Measurements from ENCODE around the gene PHTF1. TPM values are rescaled to one million over a fixed set of nuclear protein-coding genes. Genes with fewer than 3 reads are reported as not detected.

Gene PHTF1
- total and polyA plus RNA-seq, 2 donors (not counting 1 experiment from before 2014, with no cell fraction given), result 3.6 to 18.5 TPM

- no peaks in the 10 kb centered on the region for H3K27me3 ChIP-seq (replicated peaks in 1 of 4; ENCODE audit: control extremely low read depth in 1 of 4, control insufficient read depth in 3 of 4, insufficient read depth in 4 of 4, low read length in 3 of 4)
- H3K4me1 ChIP-seq (ENCODE audit: control insufficient read depth in 2 of 2, insufficient read depth in 2 of 2, low read length in 2 of 2), result no peaks in the 10 kb centered on the region
- no peaks in the 10 kb centered on the region for H3K4me1 Mint-ChIP-seq
- no peak overlapping the region for H3K9ac ChIP-seq (ENCODE audit: low read length)
- intact Hi-C loops (cut with micrococcal nuclease), result no loop called here
- POLR2A ChIA-PET, result no interaction called here
- H3K9me3 Mint-ChIP-seq (ENCODE audit: insufficient read depth), result no peaks in the 10 kb centered on the region
- no peak for TF ChIP-seq EZH2 (IDR thresholded peaks at IDR 0.05; ENCODE audit: borderline replicate concordance, insufficient read depth, low read depth, low read length, poor library complexity, severe bottlenecking)
- TF ChIP-seq, protein P1, sequence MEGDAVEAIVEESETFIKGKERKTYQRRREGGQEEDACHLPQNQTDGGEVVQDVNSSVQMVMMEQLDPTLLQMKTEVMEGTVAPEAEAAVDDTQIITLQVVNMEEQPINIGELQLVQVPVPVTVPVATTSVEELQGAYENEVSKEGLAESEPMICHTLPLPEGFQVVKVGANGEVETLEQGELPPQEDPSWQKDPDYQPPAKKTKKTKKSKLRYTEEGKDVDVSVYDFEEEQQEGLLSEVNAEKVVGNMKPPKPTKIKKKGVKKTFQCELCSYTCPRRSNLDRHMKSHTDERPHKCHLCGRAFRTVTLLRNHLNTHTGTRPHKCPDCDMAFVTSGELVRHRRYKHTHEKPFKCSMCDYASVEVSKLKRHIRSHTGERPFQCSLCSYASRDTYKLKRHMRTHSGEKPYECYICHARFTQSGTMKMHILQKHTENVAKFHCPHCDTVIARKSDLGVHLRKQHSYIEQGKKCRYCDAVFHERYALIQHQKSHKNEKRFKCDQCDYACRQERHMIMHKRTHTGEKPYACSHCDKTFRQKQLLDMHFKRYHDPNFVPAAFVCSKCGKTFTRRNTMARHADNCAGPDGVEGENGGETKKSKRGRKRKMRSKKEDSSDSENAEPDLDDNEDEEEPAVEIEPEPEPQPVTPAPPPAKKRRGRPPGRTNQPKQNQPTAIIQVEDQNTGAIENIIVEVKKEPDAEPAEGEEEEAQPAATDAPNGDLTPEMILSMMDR (IDR thresholded peaks at IDR 0.05), result no peak
- no peaks in the 10 kb centered on the region for H4K20me1 ChIP-seq (ENCODE audit: control insufficient read depth, insufficient read depth, low read length, poor library complexity, severe bottlenecking)
- no peak overlapping the region for H3K4me3 ChIP-seq (ENCODE audit: control extremely low read depth in 1 of 5, extremely low read depth in 1 of 5, insufficient read depth in 1 of 5, low read depth in 2 of 5, low read length in 4 of 5)
- H3K27ac Mint-ChIP-seq, result no peak overlapping the region
- H3K9me3 ChIP-seq (ENCODE audit: control extremely low read depth in 1 of 3, control insufficient read depth in 2 of 3, insufficient read depth in 1 of 3, low read length in 2 of 3), result no peaks in the 10 kb centered on the region
- H3K4me2 ChIP-seq (replicated peaks; ENCODE audit: low read depth, low read length, poor library complexity, severe bottlenecking), result no peak overlapping the region
- no peak for DNase-seq
- no peak for ATAC-seq (ENCODE audit: low read depth)
- 40% methylated on average over 2 of the region's 3 CpGs for WGBS (ENCODE audit: insufficient coverage)
- no peak overlapping the region for H2AFZ ChIP-seq (ENCODE audit: insufficient read depth, low read depth, low read length, poor library complexity, severe bottlenecking)
- H3K4me3 Mint-ChIP-seq, result no peak overlapping the region
- H3K27me3 Mint-ChIP-seq, result no peaks in the 10 kb centered on the region
- no peaks in the 10 kb centered on the region for H3K36me3 ChIP-seq (replicated peaks in 1 of 2; ENCODE audit: control extremely low read depth in 1 of 2, control insufficient read depth in 1 of 2, extremely low read depth in 1 of 2, insufficient read depth in 2 of 2, low read length in 1 of 2)
- H3K79me2 ChIP-seq (ENCODE audit: control insufficient read depth, insufficient read depth, low read length), result no peaks in the 10 kb centered on the region
- H3K27ac ChIP-seq (ENCODE audit: low read length in 2 of 2), result no peak overlapping the region
- CTCF ChIA-PET, result no interaction called here
Observed at GRCh38 chr1:113657126-113657525, 102.2 kb downstream of the PHTF1 start.

DNA sequence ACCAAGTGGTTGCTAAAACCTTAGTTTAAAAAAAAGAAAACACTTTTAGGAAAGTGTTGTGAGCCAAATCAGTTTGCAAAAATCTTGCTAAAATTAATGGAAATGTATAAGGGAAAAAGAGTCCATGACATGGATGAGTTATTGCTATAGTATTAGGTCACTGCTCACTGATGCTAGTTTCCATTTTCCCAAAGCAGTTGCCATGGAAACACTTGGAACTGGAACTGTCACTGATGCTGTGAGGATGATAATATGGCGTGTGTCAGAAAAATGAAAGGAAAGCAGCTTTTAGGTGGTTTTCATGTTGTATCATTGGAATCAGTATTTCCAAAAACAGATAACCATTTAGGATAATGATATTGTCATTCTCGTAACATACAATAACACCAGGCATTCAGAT lies 104.4 kb downstream of the PHTF1 start:
- H3K4me1 Mint-ChIP-seq, result no peaks in the 10 kb centered on the region
- Histone ChIP-seq H3K27me3 (replicated peaks in 1 of 4; ENCODE audit: control extremely low read depth in 1 of 4, control insufficient read depth in 3 of 4, insufficient read depth in 4 of 4, low read length in 3 of 4) (no peaks in the 10 kb centered on the region), H4K20me1 (ENCODE audit: control insufficient read depth, insufficient read depth, low read length, poor library complexity, severe bottlenecking) (no peaks in the 10 kb centered on the region), H3K4me3 (ENCODE audit: control extremely low read depth in 1 of 5, extremely low read depth in 1 of 5, insufficient read depth in 1 of 5, low read depth in 2 of 5, low read length in 4 of 5) (no peak overlapping the region), H2AFZ (ENCODE audit: insufficient read depth, low read depth, low read length, poor library complexity, severe bottlenecking) (no peak overlapping the region), H3K4me1 (ENCODE audit: control insufficient read depth in 2 of 2, insufficient read depth in 2 of 2, low read length in 2 of 2) (no peaks in the 10 kb centered on the region), H3K36me3 (replicated peaks in 1 of 2; ENCODE audit: control extremely low read depth in 1 of 2, control insufficient read depth in 1 of 2, extremely low read depth in 1 of 2, insufficient read depth in 2 of 2, low read length in 1 of 2) (no peaks in the 10 kb centered on the region), H3K9me3 (ENCODE audit: control extremely low read depth in 1 of 3, control insufficient read depth in 2 of 3, insufficient read depth in 1 of 3, low read length in 2 of 3) (no peaks in the 10 kb centered on the region), H3K9ac (ENCODE audit: low read length) (no peak overlapping the region), H3K27ac (ENCODE audit: low read length in 2 of 2) (no peak overlapping the region), H3K4me2 (replicated peaks; ENCODE audit: low read depth, low read length, poor library complexity, severe bottlenecking) (no peak overlapping the region), H3K79me2 (ENCODE audit: control insufficient read depth, insufficient read depth, low read length) (no peaks in the 10 kb centered on the region)
- ATAC-seq (ENCODE audit: low read depth) (no peak), DNase-seq (no peak)
- H3K4me3 Mint-ChIP-seq, result no peak overlapping the region
- WGBS (ENCODE audit: insufficient coverage), result no CpG with 5 or more reads among the region's 2 CpGs
- intact Hi-C loops (cut with micrococcal nuclease), result no loop called here
- H3K9me3 Mint-ChIP-seq (ENCODE audit: insufficient read depth), result no peaks in the 10 kb centered on the region
- H3K27ac Mint-ChIP-seq, result no peak overlapping the region
- no peaks in the 10 kb centered on the region for H3K27me3 Mint-ChIP-seq
- CTCF ChIA-PET, result no interaction called here
- POLR2A ChIA-PET, result no interaction called here
- TF ChIP-seq, protein P1 (IDR thresholded peaks at IDR 0.05), result no peak
- TF ChIP-seq EZH2 (IDR thresholded peaks at IDR 0.05; ENCODE audit: borderline replicate concordance, insufficient read depth, low read depth, low read length, poor library complexity, severe bottlenecking), result no peak
